ENCODE data around the gene GRIK3.
"Not testable (repeated sequence)": the region's sequence is repeated elsewhere in the genome, so short reads cannot be mapped to it uniquely, and the experiment has no call there.

GRIK3 gene

GRCh38 chr1:37034121-37035013 is at the start of gene GRIK3:
Gene GRIK3, minus strand, starts transcription at chr1:37034515. Its CDS starts 407 bp downstream, at chr1:37034108.
- TF ChIP-seq POLR2A (IDR thresholded peaks at IDR 0.05; ENCODE audit: low read depth, low read length) = no peak
- FAIRE-seq (no peak), DNase-seq (ENCODE audit: insufficient read length, low spot score) (no peak)

- DNase-seq (ENCODE audit: insufficient read length, low spot score) = no peak
- TF ChIP-seq POLR2A (IDR thresholded peaks at IDR 0.05; ENCODE audit: low read depth, low read length) = no peak
- no peak for FAIRE-seq
These were observed 49.7 kb upstream of the GRIK3 start for GRCh38 chr1:37084013-37084412.

- no peak for FAIRE-seq
- TF ChIP-seq POLR2A (IDR thresholded peaks at IDR 0.05; ENCODE audit: low read depth, low read length) = no peak
These were observed 49.3 kb upstream of the GRIK3 start for GRCh38 chr1:37083603-37084002.

GRCh38 chr1:37080296-37080986 is 46.1 kb upstream of the GRIK3 start:
- not testable (repeated sequence) for DNase-seq (ENCODE audit: insufficient read length, low spot score); FAIRE-seq

More at GRCh38 chr1:37083603-37084002, 49.3 kb upstream of the GRIK3 start:
- no peak for DNase-seq (ENCODE audit: insufficient read length, low spot score)

- TF ChIP-seq POLR2A (IDR thresholded peaks at IDR 0.05; ENCODE audit: low read depth, low read length) = no peak
- DNase-seq (ENCODE audit: insufficient read length, low spot score) (no peak), FAIRE-seq (no peak)
These were observed 44.6 kb upstream of the GRIK3 start for GRCh38 chr1:37078866-37079265.

- no peak for FAIRE-seq
- no peak for TF ChIP-seq POLR2A (IDR thresholded peaks at IDR 0.05; ENCODE audit: low read depth, low read length)
These were observed 41.9 kb upstream of the GRIK3 start for GRCh38 chr1:37076168-37076567.

GRCh38 chr1:37073854-37074379 is 39.6 kb upstream of the GRIK3 start:
- FAIRE-seq (no peak), DNase-seq (ENCODE audit: insufficient read length, low spot score) (no peak)
- no peak for TF ChIP-seq POLR2A (IDR thresholded peaks at IDR 0.05; ENCODE audit: low read depth, low read length)

More at GRCh38 chr1:37076168-37076567, 41.9 kb upstream of the GRIK3 start:
- no peak for DNase-seq (ENCODE audit: insufficient read length, low spot score)

GRCh38 chr1:37073152-37073853 is 39.0 kb upstream of the GRIK3 start:
- DNase-seq (ENCODE audit: insufficient read length, low spot score) = no peak
- no peak for TF ChIP-seq POLR2A (IDR thresholded peaks at IDR 0.05; ENCODE audit: low read depth, low read length)
- FAIRE-seq = no peak

GRCh38 chr1:37071829-37072228 is 37.5 kb upstream of the GRIK3 start:
- no peak for TF ChIP-seq POLR2A (IDR thresholded peaks at IDR 0.05; ENCODE audit: low read depth, low read length)
- no peak for DNase-seq (ENCODE audit: insufficient read length, low spot score)
- FAIRE-seq = no peak

- no peak for DNase-seq (ENCODE audit: insufficient read length, low spot score)
- TF ChIP-seq POLR2A (IDR thresholded peaks at IDR 0.05; ENCODE audit: low read depth, low read length) = no peak
- no peak for FAIRE-seq
These were observed 35.8 kb upstream of the GRIK3 start for GRCh38 chr1:37070126-37070525.

- DNase-seq (ENCODE audit: insufficient read length, low spot score) = no peak
- no peak for FAIRE-seq
- no peak for TF ChIP-seq POLR2A (IDR thresholded peaks at IDR 0.05; ENCODE audit: low read depth, low read length)
These were observed 35.1 kb upstream of the GRIK3 start for GRCh38 chr1:37069406-37069805.

GRCh38 chr1:37068897-37069296 is 34.6 kb upstream of the GRIK3 start:
- FAIRE-seq (no peak), DNase-seq (ENCODE audit: insufficient read length, low spot score) (no peak)
- no peak for TF ChIP-seq POLR2A (IDR thresholded peaks at IDR 0.05; ENCODE audit: low read depth, low read length)

- TF ChIP-seq POLR2A (IDR thresholded peaks at IDR 0.05; ENCODE audit: low read depth, low read length) = no peak
- FAIRE-seq (no peak), DNase-seq (ENCODE audit: insufficient read length, low spot score) (no peak)
These were observed 33.9 kb upstream of the GRIK3 start for GRCh38 chr1:37068260-37068659.

- FAIRE-seq = no peak
- DNase-seq (ENCODE audit: insufficient read length, low spot score) = no peak
These were observed 29.7 kb upstream of the GRIK3 start for GRCh38 chr1:37064039-37064438.

More at GRCh38 chr1:37064039-37064438, 29.7 kb upstream of the GRIK3 start:
- TF ChIP-seq POLR2A (IDR thresholded peaks at IDR 0.05; ENCODE audit: low read depth, low read length) = no peak
